Transverse colon (tissue), 4 donors: ENCODE data around the gene SLC4A4. TPM values are rescaled to one million over a fixed set of nuclear protein-coding genes. Genes with fewer than 3 reads are reported as not detected.
A peak's percentile ranks its signal among the peaks of the same experiment; 100 is the strongest.

Experiments
- DNase-seq: peaks from one replicate; pipeline ENCODE4 v3.0.0-alpha.2; 2019
- H3K27ac ChIP-seq, 4 donors: fragments of 200-600 bp; sonication (generic); 2 replicates each; pipeline ENCODE4 v1.5.1; 2016 to 2018; ENCODE audit warnings: inconsistent platforms in 4 of 4
- H3K27me3 ChIP-seq: fragments of 200-600 bp; sonication (generic); 2 replicates; pipeline ENCODE4 v1.5.1; 2017; ENCODE audit warnings: inconsistent platforms
- H3K36me3 ChIP-seq, 4 donors: fragments of 200-600 bp; sonication (generic); 2 replicates each; pipeline ENCODE4 v1.5.1; 2017 to 2019; ENCODE audit warnings: inconsistent platforms in 4 of 4
- H3K4me1 ChIP-seq, 4 donors: fragments of 200-600 bp; sonication (generic); 2 replicates each; pipeline ENCODE4 v1.5.1; 2017 to 2020; ENCODE audit warnings: inconsistent platforms in 4 of 4
- H3K4me3 ChIP-seq, 4 donors: fragments of 200-600 bp; sonication (generic); 1 replicate in 1 of 4; 2 replicates in 3 of 4; pipeline versions ENCODE4 v1.5.1 to v1.6.1; 2017 to 2019; ENCODE audit warnings: inconsistent platforms in 4 of 4
- H3K9me3 ChIP-seq, 2 donors: fragments of 200-600 bp; sonication (generic); 2 replicates each; pipeline ENCODE4 v1.5.1; 2017 to 2019; ENCODE audit warnings: inconsistent platforms in 2 of 2
- EP300 ChIP-seq: sonication (generic); formaldehyde crosslinking; IDR thresholded peaks from one replicate; pipeline ENCODE4 v1.6.1; 2017; ENCODE audit warnings: antibody characterized with exemption, low read depth
- POLR2A ChIP-seq: fragments of 450-650 bp; IDR thresholded peaks from one replicate; pipeline ENCODE4 v1.6.1; 2016; ENCODE audit warnings: antibody characterized with exemption, mild to moderate bottlenecking, moderate library complexity
- POLR2AphosphoS5 ChIP-seq, 3 donors: sonication (generic); formaldehyde crosslinking; IDR thresholded peaks; one replicate each; pipeline ENCODE4 v1.6.1; 2016; ENCODE audit warnings: antibody characterized with exemption in 3 of 3
- WGBS, 2 donors: methylation state at CpG; one replicate each; pipeline ENCODE4 v1.1.5; 2018; ENCODE audit warnings: low coverage in 1 of 2; 5-methylcytosine and 5-hydroxymethylcytosine counted together
- in situ Hi-C, 4 donors: fragments of 200-750 bp; cut with MboI; loops; one replicate each; pipeline versions ENCODE4 v1.15.0 to v1.15.1; 2017; ENCODE audit warnings: low sequenced_read_pairs in 3 of 4, low pct_ligation_motif_present in 1 of 4, low pct_unique_long_range_greater_than_20kb in 1 of 4
- intact Hi-C: fragments of 100-400 bp; cut with DNase I; formaldehyde crosslinking; loops from one replicate; pipeline ENCODE4 v1.15.1; 2023; ENCODE audit warnings: low total_unique reads
- total RNA-seq, 4 donors: library from RNA; depleted of rRNA; stranded (reverse); fragments of >200 nt; gene quantifications; one replicate each; pipeline ENCODE4 v1.1.0, GENCODE V29; 2016
- TF ChIP-seq, protein P1 (sequence below), 5 experiments: fragments of 200-600 bp in 3 of 5; fragments of 450-650 bp in 2 of 5; sonication (generic) in 3 of 5; IDR thresholded peaks; 1 replicate in 2 of 5; 2 replicates in 3 of 5; pipeline ENCODE4 v1.5.1; 2016 to 2017; ENCODE audit warnings: antibody characterized with exemption in 5 of 5, inconsistent platforms in 3 of 5, mild to moderate bottlenecking in 2 of 5, moderate library complexity in 1 of 5

Gene SLC4A4
- total RNA-seq, 4 donors from 2014 or later = 91.7 to 182 (median 134) TPM

DNA sequence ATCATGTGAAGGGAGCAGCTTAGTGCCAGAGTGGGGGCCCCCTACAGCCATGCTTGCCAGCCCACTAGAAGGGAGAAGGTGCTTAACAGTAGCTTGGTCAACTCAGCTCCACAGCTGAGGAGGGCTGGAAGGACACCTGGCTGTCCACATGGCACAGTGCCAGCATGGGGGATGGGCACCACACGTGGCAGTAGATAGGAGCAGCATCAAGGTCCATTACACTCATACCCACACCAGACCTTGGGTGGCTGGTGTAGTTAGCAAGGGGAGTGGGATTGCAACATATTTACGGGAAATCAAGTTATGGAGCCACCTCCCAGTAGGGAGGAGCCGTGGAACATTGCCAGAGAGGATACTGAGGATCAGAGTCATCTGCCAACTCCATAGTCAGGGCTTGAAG, 37.9 kb upstream of the SLC4A4 start:
- 56% methylated on average over 3 of the region's 3 CpGs; no CpG with 5 or more reads in 1 of the 2 donors for WGBS, 2 donors
- TF ChIP-seq POLR2A (no peak), POLR2AphosphoS5 (IDR thresholded peaks at IDR 0.05) (peak in 2 of 3 donors; percentile 21 to 26)
- peaks cover 0 to 28% (median 21%) of the 10 kb centered on the region in 4 donors for H3K4me1 ChIP-seq
- in situ Hi-C loops (no loop called here), intact Hi-C loops (no loop called here)
- no peaks in the 10 kb centered on the region for H3K36me3 ChIP-seq
- H3K27me3 ChIP-seq = no peaks in the 10 kb centered on the region
- peak; percentile 67 for DNase-seq
- no peaks in the 10 kb centered on the region for H3K9me3 ChIP-seq
- no peak overlapping the region for H3K4me3 ChIP-seq
- no peak overlapping the region for H3K27ac ChIP-seq

- 83 to 85% methylated on average over 1 of the region's 1 CpG for WGBS, 2 donors
Observed at GRCh38 chr4:71303287-71303686, 35.5 kb upstream of the SLC4A4 start.

GRCh38 chr4:71303850-71304249, 35.0 kb upstream of the SLC4A4 start:
- 92 to 100% methylated on average over 2 of the region's 2 CpGs for WGBS, 2 donors
- peak overlapping the region; percentile 16 to 40 (median 26) for H3K27ac ChIP-seq
- H3K9me3 ChIP-seq = no peaks in the 10 kb centered on the region
- no peaks in the 10 kb centered on the region for H3K27me3 ChIP-seq
- H3K4me1 ChIP-seq = peaks cover 0 to 36% (median 24%) of the 10 kb centered on the region in 4 donors
- no peak for DNase-seq
- in situ Hi-C loops (no loop called here), intact Hi-C loops (no loop called here)
- no peaks in the 10 kb centered on the region for H3K36me3 ChIP-seq
- H3K4me3 ChIP-seq = no peak overlapping the region
- TF ChIP-seq POLR2AphosphoS5 (IDR thresholded peaks at IDR 0.05) = no peak
- TF ChIP-seq, protein P1, sequence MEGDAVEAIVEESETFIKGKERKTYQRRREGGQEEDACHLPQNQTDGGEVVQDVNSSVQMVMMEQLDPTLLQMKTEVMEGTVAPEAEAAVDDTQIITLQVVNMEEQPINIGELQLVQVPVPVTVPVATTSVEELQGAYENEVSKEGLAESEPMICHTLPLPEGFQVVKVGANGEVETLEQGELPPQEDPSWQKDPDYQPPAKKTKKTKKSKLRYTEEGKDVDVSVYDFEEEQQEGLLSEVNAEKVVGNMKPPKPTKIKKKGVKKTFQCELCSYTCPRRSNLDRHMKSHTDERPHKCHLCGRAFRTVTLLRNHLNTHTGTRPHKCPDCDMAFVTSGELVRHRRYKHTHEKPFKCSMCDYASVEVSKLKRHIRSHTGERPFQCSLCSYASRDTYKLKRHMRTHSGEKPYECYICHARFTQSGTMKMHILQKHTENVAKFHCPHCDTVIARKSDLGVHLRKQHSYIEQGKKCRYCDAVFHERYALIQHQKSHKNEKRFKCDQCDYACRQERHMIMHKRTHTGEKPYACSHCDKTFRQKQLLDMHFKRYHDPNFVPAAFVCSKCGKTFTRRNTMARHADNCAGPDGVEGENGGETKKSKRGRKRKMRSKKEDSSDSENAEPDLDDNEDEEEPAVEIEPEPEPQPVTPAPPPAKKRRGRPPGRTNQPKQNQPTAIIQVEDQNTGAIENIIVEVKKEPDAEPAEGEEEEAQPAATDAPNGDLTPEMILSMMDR (IDR thresholded peaks at IDR 0.05) = no peak
- no peak for TF ChIP-seq EP300
- no peak for TF ChIP-seq POLR2A

More at GRCh38 chr4:71303287-71303686, 35.5 kb upstream of the SLC4A4 start:
- Histone ChIP-seq H3K4me1 (peaks cover 0 to 31% (median 24%) of the 10 kb centered on the region in 4 donors), H3K27me3 (no peaks in the 10 kb centered on the region), H3K27ac (no peak overlapping the region), H3K9me3 (no peaks in the 10 kb centered on the region), H3K36me3 (no peaks in the 10 kb centered on the region), H3K4me3 (no peak overlapping the region)
- in situ Hi-C loops (no loop called here), intact Hi-C loops (no loop called here)
- TF ChIP-seq POLR2A (no peak), EP300 (no peak), POLR2AphosphoS5 (IDR thresholded peaks at IDR 0.05) (no peak)
- TF ChIP-seq, protein P1 (IDR thresholded peaks at IDR 0.05) = no peak
- no peak for DNase-seq

DNA sequence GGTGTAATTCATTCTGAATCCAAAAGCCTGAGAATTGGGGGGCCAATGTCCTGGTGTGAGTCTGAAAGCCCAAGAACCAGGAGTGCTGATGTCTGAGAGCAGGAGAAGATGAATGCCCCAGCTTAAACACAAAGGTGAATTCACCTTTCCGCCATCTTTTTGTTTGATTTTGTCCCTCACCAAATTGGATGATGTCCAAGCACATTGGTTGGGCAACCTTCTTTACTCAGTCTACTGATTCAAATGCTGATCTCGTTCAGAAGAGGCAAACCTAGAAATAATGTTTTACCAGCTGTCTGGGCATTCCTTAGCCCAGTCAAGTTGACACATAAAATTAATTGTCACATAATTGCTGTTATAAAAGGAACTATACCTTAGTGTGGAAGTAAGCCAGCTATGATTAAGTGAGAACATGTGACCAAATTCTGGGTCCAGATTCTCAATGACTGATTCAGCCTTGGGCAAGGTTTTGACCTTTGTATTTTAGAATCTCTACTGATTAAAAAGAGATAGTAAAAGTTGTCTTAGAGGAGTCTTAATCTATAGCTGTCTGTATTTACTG, 34.5 kb upstream of the SLC4A4 start:
- intact Hi-C loops = no loop called here
- 39 to 41% methylated on average over 2 of the region's 2 CpGs for WGBS, 2 donors
- no peak for TF ChIP-seq EP300
- H3K27ac ChIP-seq = peak overlapping the region; percentile 16 to 40 (median 26)
- H3K4me3 ChIP-seq = no peak overlapping the region
- DNase-seq = no peak
- in situ Hi-C loops = no loop called here
- H3K4me1 ChIP-seq = peaks cover 0 to 36% (median 24%) of the 10 kb centered on the region in 4 donors
- no peaks in the 10 kb centered on the region for H3K9me3 ChIP-seq
- no peaks in the 10 kb centered on the region for H3K36me3 ChIP-seq
- no peaks in the 10 kb centered on the region for H3K27me3 ChIP-seq

DNA sequence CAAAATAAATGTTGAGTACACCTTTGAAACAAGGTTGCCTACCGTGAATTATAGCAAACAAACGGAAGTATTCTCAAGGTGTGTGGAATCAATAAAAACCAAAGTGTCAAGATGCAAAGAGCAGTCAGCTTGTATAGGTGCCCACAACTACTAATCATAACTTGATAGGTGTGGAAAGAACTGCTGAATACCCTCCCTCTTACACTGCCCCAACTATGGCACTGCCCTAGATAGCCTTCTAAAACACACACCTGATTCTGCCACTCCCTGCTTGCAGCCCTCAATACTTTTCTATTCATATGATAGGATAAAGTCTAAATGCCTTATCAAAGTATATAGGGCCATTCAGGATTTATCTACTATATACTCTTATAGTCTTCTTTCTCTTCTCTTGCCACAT, 31.1 kb upstream of the SLC4A4 start:
- Histone ChIP-seq H3K27ac (peak overlapping the region; percentile 35 to 55 (median 46)), H3K9me3 (no peaks in the 10 kb centered on the region), H3K27me3 (no peaks in the 10 kb centered on the region), H3K4me3 (no peak overlapping the region), H3K4me1 (peaks cover 0 to 36% (median 24%) of the 10 kb centered on the region in 4 donors), H3K36me3 (no peaks in the 10 kb centered on the region)
- in situ Hi-C loops (no loop called here), intact Hi-C loops (no loop called here)
- TF ChIP-seq POLR2AphosphoS5 (IDR thresholded peaks at IDR 0.05) = no peak
- TF ChIP-seq POLR2A = no peak
- TF ChIP-seq, protein P1 (IDR thresholded peaks at IDR 0.05) = no peak
- no peak for TF ChIP-seq EP300
- DNase-seq = no peak
- 54 to 64% methylated on average over 2 of the region's 2 CpGs for WGBS, 2 donors
